Fibroblast of peridontal ligament (primary cell): ENCODE results near the gene FREM1.
"Not testable (repeated sequence)": the region's sequence is repeated elsewhere in the genome, so short reads cannot be mapped to it uniquely, and the experiment has no call there.

ENCODE experiments used
- DNase-seq: peaks from one replicate; pipeline ENCODE4 v3.0.0-alpha.2; 2010; ENCODE audit errors: extremely low read depth

FREM1 gene, protein sequence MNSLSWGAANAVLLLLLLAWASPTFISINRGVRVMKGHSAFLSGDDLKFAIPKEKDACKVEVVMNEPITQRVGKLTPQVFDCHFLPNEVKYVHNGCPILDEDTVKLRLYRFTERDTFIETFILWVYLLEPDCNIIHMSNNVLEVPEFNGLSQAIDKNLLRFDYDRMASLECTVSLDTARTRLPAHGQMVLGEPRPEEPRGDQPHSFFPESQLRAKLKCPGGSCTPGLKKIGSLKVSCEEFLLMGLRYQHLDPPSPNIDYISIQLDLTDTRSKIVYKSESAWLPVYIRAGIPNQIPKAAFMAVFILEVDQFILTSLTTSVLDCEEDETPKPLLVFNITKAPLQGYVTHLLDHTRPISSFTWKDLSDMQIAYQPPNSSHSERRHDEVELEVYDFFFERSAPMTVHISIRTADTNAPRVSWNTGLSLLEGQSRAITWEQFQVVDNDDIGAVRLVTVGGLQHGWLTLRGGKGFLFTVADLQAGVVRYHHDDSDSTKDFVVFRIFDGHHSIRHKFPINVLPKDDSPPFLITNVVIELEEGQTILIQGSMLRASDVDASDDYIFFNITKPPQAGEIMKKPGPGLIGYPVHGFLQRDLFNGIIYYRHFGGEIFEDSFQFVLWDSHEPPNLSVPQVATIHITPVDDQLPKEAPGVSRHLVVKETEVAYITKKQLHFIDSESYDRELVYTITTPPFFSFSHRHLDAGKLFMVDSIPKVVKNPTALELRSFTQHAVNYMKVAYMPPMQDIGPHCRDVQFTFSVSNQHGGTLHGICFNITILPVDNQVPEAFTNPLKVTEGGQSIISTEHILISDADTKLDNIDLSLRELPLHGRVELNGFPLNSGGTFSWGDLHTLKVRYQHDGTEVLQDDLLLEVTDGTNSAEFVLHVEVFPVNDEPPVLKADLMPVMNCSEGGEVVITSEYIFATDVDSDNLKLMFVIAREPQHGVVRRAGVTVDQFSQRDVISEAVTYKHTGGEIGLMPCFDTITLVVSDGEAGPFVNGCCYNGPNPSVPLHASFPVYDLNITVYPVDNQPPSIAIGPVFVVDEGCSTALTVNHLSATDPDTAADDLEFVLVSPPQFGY (N-terminal part only)

DNA sequence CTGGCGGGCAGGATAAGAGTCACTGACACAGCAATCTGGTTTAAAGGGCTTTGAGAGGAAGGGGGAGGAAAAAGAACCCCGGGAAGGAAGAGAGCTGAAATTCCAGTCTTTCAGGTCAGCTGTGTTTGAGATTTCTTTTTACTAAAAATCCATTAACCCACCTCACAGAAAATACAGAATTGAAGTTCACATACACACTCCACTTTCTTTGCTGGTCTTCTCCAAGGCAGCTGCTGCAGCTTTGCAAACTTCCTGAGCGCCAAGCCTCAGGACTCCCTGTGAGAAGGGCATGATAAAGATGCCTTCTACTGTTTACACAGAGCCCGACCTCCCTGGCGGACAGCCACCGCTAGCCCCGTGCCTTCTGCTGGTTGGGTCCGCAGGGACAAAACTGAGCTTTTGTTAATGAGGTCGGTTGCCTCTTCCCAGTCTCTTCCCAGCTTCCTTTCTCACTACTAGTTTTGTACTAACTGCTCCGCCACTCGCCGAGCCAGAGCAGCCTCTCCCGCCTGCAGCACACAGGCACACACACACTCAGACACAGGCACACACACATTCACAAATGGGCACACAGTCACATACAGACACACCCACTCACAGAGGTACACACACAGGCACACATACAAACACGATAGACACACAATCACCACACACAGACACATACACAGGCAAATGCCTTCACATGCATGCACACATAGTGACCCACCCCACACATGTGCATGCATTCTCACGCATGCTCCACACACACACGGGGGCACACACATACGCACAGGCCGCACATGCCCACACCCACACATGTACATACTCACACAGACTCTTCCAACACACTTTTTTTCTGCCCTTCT, at the start of gene FREM1:
Gene FREM1, minus strand, starts transcription at position 468 of the 845 bp plus-strand sequence. CDS start 41,451 bp downstream, outside the sequence.
- DNase-seq: peak; percentile 3

DNA sequence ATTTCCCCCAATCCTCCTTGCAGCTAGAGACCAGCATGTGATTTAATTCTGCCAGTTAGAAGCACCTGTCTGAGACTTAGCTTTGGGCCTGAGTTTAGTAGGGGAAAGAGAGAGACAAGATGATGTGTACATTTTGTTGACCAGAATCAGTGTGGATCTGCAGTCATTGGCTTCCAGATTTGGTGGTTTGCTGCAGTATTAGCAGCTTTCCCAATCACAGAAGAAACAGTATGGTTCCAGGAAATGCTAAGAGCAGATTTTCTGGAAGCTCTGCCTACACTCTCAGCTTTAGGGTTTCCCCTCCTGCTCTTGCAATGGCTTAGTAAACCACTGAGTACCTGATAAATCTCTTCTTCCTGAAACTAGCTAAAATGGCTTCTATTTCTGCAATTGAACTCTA, 48.8 kb upstream of the FREM1 start:
- no peak for DNase-seq

- DNase-seq: no peak
Observed at GRCh38 chr9:14957109-14957508, 46.9 kb upstream of the FREM1 start.

DNA sequence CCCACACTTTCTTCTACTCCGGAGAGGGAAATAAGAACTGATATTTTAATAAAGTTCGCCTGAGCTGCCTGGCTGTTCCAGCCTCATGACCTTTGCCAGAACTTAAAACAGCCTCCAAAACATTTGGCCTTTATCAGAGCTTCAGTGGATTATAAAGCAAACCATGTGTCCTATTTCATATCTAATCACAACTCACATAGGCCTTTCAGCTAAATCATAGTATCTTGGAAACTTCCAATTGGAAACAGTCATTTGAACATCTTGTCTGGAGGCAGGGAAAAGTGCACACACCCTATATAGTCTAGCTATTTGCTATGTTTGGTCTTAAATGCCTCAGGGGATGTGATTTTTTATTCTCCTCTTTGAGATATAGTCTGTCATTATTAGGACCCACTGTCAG, 46.0 kb upstream of the FREM1 start:
- DNase-seq: no peak

- no peak for DNase-seq
Observed at GRCh38 chr9:14945351-14945750, 35.1 kb upstream of the FREM1 start.

GRCh38 chr9:14941501-14942405, 31.5 kb upstream of the FREM1 start:
- no peak for DNase-seq

GRCh38 chr9:14939378-14939777, 29.1 kb upstream of the FREM1 start:
- no peak for DNase-seq

DNA sequence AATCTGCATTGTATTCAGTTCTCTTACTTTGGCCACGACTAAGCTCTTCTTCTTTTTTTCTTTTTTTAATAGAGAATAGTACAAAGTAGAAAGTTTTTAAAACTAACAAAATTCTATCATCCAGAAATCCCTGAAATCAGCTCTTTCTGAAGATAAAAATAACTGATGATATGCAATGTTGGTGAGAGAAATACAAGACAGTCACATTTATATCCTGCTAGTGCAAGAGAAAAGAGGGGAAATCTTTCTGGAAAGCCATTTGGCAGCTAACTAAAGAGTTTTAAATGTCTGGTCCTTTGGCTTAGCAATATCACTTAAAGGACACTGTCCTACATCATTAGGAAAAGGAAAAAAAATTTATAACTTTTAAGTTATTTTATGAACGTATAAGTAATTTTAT, 27.0 kb upstream of the FREM1 start:
- no peak for DNase-seq

DNA sequence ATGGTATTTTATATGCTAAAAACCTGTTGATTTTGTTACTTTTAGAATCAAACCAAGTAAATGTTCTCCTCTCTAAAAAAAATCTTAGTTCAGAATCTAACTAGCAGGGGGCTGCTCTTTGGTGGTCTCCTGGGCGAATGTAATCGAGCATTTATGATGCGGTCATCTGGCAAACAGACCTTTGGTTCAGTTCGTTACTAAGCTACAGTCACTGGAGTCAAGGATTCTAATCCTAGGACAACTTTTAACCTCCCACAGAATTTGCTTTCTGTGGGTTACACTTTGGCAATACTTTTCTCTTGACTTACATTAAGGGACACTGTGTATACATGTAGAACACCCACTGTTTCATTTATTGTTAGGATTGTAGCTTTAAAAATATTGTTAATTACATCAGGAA, 26.3 kb upstream of the FREM1 start:
- DNase-seq: no peak

- no peak for DNase-seq
Observed at GRCh38 chr9:14935964-14936363, 25.7 kb upstream of the FREM1 start.

GRCh38 chr9:14935106-14935751, 25.0 kb upstream of the FREM1 start:
- DNase-seq: no peak

GRCh38 chr9:14932641-14933040, 22.4 kb upstream of the FREM1 start:
- no peak for DNase-seq

DNA sequence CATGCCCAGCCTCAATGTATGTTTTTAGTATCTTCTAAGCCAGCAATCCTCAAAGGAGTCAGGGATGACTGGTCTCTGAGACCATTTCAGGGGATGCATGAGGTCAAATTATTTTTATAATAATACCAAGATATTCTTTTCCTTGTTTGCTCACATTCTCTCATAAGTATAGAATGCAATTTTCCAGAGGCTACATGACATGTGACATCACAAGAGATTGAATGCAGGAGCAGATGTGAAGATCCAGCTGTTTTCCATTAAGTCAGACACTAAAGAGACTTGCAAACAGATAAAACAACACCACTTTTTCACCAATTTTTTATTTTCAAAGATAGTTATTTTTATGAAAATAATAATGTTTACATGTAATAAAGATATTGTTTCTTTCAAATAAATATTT, 22.0 kb upstream of the FREM1 start:
- DNase-seq: no peak

- no peak for DNase-seq
Observed at GRCh38 chr9:14926941-14927624, 16.9 kb upstream of the FREM1 start.

- DNase-seq: peak; percentile 80
Observed at GRCh38 chr9:14924230-14925219, 14.3 kb upstream of the FREM1 start.

DNA sequence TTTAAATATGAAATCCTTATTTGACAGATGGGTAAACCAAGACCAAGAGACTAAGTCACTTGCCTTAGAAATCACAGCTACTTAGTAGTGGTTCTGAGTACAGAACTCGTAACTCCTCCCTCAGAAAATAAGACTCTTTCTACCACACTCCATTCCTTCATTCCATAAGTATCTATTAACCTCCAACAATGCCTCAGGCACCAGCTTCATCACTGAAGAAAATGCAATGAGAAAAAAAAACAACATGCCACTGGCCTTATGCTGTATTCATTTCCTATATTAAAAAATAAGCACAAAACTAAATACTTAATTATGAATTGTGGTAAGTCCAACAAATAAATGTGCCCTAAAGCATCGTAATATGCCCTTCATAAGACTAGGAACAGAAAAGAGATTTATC, 13.5 kb upstream of the FREM1 start:
- DNase-seq: no peak

DNA sequence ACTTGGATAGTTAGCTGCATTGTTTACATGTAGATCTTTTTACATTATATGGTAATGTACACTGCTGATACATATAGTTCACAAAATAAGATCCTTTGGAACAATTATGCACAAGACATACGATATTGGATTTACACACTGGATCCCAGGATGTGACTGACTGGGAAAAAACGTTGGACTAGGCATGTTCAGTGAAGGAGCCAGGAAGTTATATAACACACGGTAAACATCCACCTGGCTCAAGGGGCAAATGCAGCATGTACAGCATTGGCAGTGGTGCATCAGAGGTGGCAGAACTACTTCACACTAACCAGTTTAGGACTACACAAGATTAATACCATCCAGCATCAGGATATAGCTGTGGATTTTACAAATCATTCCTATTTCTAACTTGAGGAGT, 10.6 kb upstream of the FREM1 start:
- DNase-seq: not testable (repeated sequence)

GRCh38 chr9:14913366-14913765, 3.1 kb upstream of the FREM1 start:
- no peak for DNase-seq
